Measurements from ENCODE around the gene C17orf78.
"Not testable (repeated sequence)": the region's sequence is repeated elsewhere in the genome, so short reads cannot be mapped to it uniquely, and the experiment has no call there.

Gene C17orf78

GRCh38 chr17:37393352-37393751, 17.6 kb downstream of the C17orf78 start:
- DNase-seq (ENCODE audit: low read depth), result no peak
- in situ Hi-C loops (cut with HindIII; ENCODE audit: low sequenced_read_pairs), result no loop called here
- no peak overlapping the region for H3K4me3 ChIP-seq (ENCODE audit: low read depth, low read length)
- no peak for TF ChIP-seq CTCF (IDR thresholded peaks at IDR 0.05; ENCODE audit: low read depth, low read length, missing control alignments)

- no peak overlapping the region for H3K4me3 ChIP-seq (ENCODE audit: low read depth, low read length)
- in situ Hi-C loops (cut with HindIII; ENCODE audit: low sequenced_read_pairs), result no loop called here
- TF ChIP-seq CTCF (IDR thresholded peaks at IDR 0.05; ENCODE audit: low read depth, low read length, missing control alignments), result no peak
- no peak for DNase-seq (ENCODE audit: low read depth)
Observed at GRCh38 chr17:37399265-37399803, 23.5 kb downstream of the C17orf78 start.

GRCh38 chr17:37400505-37400904, 24.7 kb downstream of the C17orf78 start:
- no peak for TF ChIP-seq CTCF (IDR thresholded peaks at IDR 0.05; ENCODE audit: low read depth, low read length, missing control alignments)
- no peak for DNase-seq (ENCODE audit: low read depth)
- H3K4me3 ChIP-seq (ENCODE audit: low read depth, low read length), result no peak overlapping the region
- in situ Hi-C loops (cut with HindIII; ENCODE audit: low sequenced_read_pairs), result no loop called here

GRCh38 chr17:37405522-37405921, 29.7 kb downstream of the C17orf78 start:
- in situ Hi-C loops (cut with HindIII; ENCODE audit: low sequenced_read_pairs); DNase-seq (ENCODE audit: low read depth): not testable (repeated sequence)
- peak overlapping the region; percentile 85 for H3K4me3 ChIP-seq (ENCODE audit: low read depth, low read length)

GRCh38 chr17:37405955-37406634, 30.3 kb downstream of the C17orf78 start:
- TF ChIP-seq CTCF (IDR thresholded peaks at IDR 0.05; ENCODE audit: low read depth, low read length, missing control alignments), result no peak
- H3K4me3 ChIP-seq (ENCODE audit: low read depth, low read length), result peak overlapping the region; percentile 85
- in situ Hi-C loops (cut with HindIII; ENCODE audit: low sequenced_read_pairs), result no loop called here
- no peak for DNase-seq (ENCODE audit: low read depth)

GRCh38 chr17:37406635-37407461, 31.1 kb downstream of the C17orf78 start, which contains the start of the genes ACACA and TADA2A:
ACACA (minus strand) TSS chr17:37406836; CDS start chr17:37406299, 537 bp downstream.
TADA2A (plus strand) TSS chr17:37406886; CDS start chr17:37411366, 4,480 bp downstream.
- in situ Hi-C loops (cut with HindIII; ENCODE audit: low sequenced_read_pairs), result no loop called here
- no peak for TF ChIP-seq CTCF (IDR thresholded peaks at IDR 0.05; ENCODE audit: low read depth, low read length, missing control alignments)
- H3K4me3 ChIP-seq (ENCODE audit: low read depth, low read length), result peak within 1 kb of the TSS; percentile 85

GRCh38 chr17:37408145-37408479, 32.3 kb downstream of the C17orf78 start:
- H3K4me3 ChIP-seq (ENCODE audit: low read depth, low read length), result not testable (repeated sequence)

More at GRCh38 chr17:37406635-37407461, 31.1 kb downstream of the C17orf78 start, which contains the start of the genes ACACA and TADA2A:
- DNase-seq (ENCODE audit: low read depth), result no peak

More at GRCh38 chr17:37408145-37408479, 32.3 kb downstream of the C17orf78 start:
- DNase-seq (ENCODE audit: low read depth); in situ Hi-C loops (cut with HindIII; ENCODE audit: low sequenced_read_pairs): not testable (repeated sequence)
